Measurements from ENCODE around the gene TMEM273. TPM values are rescaled to one million over a fixed set of nuclear protein-coding genes. Genes with fewer than 3 reads are reported as not detected.

TMEM273 gene
- total and polyA plus RNA-seq, 2 of the 4 experiments (the other 2 are of a cell fraction): not detected

DNA sequence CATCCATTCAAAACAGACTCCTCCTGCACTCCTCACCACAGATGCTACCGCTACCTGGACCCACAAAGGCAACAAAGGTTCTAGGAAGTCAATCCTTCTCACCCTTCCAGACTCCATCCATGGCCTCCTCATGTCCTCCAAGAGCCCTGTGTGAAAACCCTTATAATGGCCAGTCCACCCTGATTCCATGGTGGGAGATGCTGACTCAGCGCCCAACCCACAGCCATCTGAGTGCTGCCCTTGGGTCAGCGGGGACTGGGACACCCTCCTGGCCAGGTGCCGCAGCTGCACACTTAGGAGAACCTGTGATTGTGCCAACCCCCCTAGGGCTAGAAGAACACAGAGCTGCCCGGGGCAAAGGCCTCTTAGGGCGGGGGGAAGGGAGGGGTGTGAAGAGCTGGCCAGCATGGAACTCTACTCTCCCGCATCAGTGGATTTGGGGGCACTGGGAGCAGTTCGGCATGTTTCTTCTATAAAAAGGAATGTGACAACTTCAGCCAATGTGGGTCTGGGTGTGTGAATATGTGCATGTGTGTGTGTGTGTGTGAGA is 25.4 kb downstream of the TMEM273 start:
- peaks cover 13% of the 10 kb centered on the region for H3K4me1 ChIP-seq (ENCODE audit: control insufficient read depth, insufficient read depth, low read length)
- H2AFZ ChIP-seq (replicated peaks; ENCODE audit: low read length, poor library complexity): no peak overlapping the region
- H3K4me2 ChIP-seq (ENCODE audit: low read depth, low read length): no peak overlapping the region
- H3K4ac ChIP-seq (ENCODE audit: low read depth, low read length): peak overlapping the region; percentile 66
- ATAC-seq (ENCODE audit: low read depth) (no peak), DNase-seq (no peak)
- peak overlapping the region; percentile 51 for H2AK9ac ChIP-seq (replicated peaks; ENCODE audit: low read depth, low read length, poor library complexity)
- peak overlapping the region; percentile 42; the same call in 1 of the 3 replicates for H2BK15ac ChIP-seq (ENCODE audit: low read depth, low read length)
- no CpG with 5 or more reads among the region's 8 CpGs for WGBS, 2 experiments (ENCODE audit: extremely low coverage in 2 of 2, insufficient read length in 1 of 2)
- H2BK5ac ChIP-seq (ENCODE audit: low read depth, low read length, poor library complexity, severe bottlenecking): peak overlapping the region; percentile 14
- peak overlapping the region; percentile 83 for H2BK20ac ChIP-seq (ENCODE audit: low read depth, low read length)
- peaks cover 17% of the 10 kb centered on the region for H3K9me1 ChIP-seq (ENCODE audit: insufficient read depth, low read length)
- BruUV-seq (replicated peaks): no TSS peak
- ChIA-PET POLR2A (ENCODE audit: unreplicated experiment) (no interaction called here), CTCF (no interaction called here)
- intact Hi-C loops (cut with micrococcal nuclease): loop anchor here (5.0 to 10.0 kb wide), 2 partner anchors 352 to 506 kb away; no protein-coding TSS in a partner anchor
- no peak overlapping the region for H3K9ac ChIP-seq (ENCODE audit: low read depth, low read length)
- peak overlapping the region; percentile 25; the same call in 1 of the 2 replicates for H3K18ac ChIP-seq (ENCODE audit: low read depth, low read length)
- H4K5ac ChIP-seq (ENCODE audit: low read depth, low read length): no peak overlapping the region
- no peaks in the 10 kb centered on the region for H3K27me3 ChIP-seq (ENCODE audit: control insufficient read depth, insufficient read depth, low read length)
- dilution Hi-C loops (cut with HindIII; ENCODE audit: low sequenced_read_pairs, unreplicated experiment): no loop called here
- H3K4me3 ChIP-seq (ENCODE audit: insufficient read depth, low read depth, low read length): no peak overlapping the region
- no peaks in the 10 kb centered on the region for H4K20me1 ChIP-seq (ENCODE audit: insufficient read depth, low read length)
- H3K14ac ChIP-seq (replicated peaks; ENCODE audit: low read depth, low read length): peak overlapping the region; percentile 35; the same call in 1 of the 2 replicates
- H2AK5ac ChIP-seq (ENCODE audit: low read depth, low read length): peak overlapping the region; percentile 88
- in situ Hi-C loops (cut with MboI; ENCODE audit: low sequenced_read_pairs): no loop called here
- peak overlapping the region in 1 of 2 experiments; percentile 43; a peak in 1 of 4 replicates for H4K8ac ChIP-seq (ENCODE audit: low read depth in 2 of 2, low read length in 2 of 2)
- H4K91ac ChIP-seq (ENCODE audit: insufficient read depth, low read depth, low read length): peak overlapping the region; percentile 26; the same call in 1 of the 2 replicates
- H3K23ac ChIP-seq (ENCODE audit: low read depth, low read length): no peak overlapping the region
- no peaks in the 10 kb centered on the region for H3K79me1 ChIP-seq (ENCODE audit: low read depth in 1 of 2, low read length in 2 of 2)
- no peaks in the 10 kb centered on the region for H3K9me3 ChIP-seq (ENCODE audit: control insufficient read depth, insufficient read depth, low read length)
- no peak for TF ChIP-seq CHD1 (IDR thresholded peaks at IDR 0.05; ENCODE audit: low read depth, low read length)
- no peak for TF ChIP-seq SMC3 (IDR thresholded peaks at IDR 0.05; ENCODE audit: low read depth, low read length)
- peak; percentile 91 for TF ChIP-seq MAFK (IDR thresholded peaks at IDR 0.05; ENCODE audit: low read depth, low read length)
- no peak overlapping the region for H3K56ac ChIP-seq (ENCODE audit: extremely low read depth, insufficient read depth, low read length)
- H3K36me3 ChIP-seq (ENCODE audit: control insufficient read depth, insufficient read depth, low read length): no peaks in the 10 kb centered on the region
- peak overlapping the region; percentile 80 for H2BK120ac ChIP-seq (ENCODE audit: low read depth, low read length)
- H3K27ac ChIP-seq (ENCODE audit: insufficient read depth, low read length): no peak overlapping the region
